Stomach smooth muscle (tissue), 2 donors: Measurements from ENCODE around the gene PNPLA7.

Experiments
- H3K27ac ChIP-seq: one replicate; pipeline ENCODE4 v1.7.0; 2013; ENCODE audit warnings: mild to moderate bottlenecking, low read length, inconsistent platforms
- H3K27me3 ChIP-seq, 2 donors: one replicate each; pipeline ENCODE4 v1.7.0; 2013; ENCODE audit warnings: low read length in 2 of 2; ENCODE audit not compliant: insufficient read depth in 2 of 2, control insufficient read depth in 1 of 2
- H3K36me3 ChIP-seq, 2 donors: one replicate each; pipeline ENCODE4 v1.7.0; 2013; ENCODE audit warnings: low read length in 2 of 2; ENCODE audit not compliant: control insufficient read depth in 2 of 2, insufficient read depth in 2 of 2
- H3K4me1 ChIP-seq: one replicate; pipeline ENCODE4 v1.7.0; 2013; ENCODE audit warnings: low read length; ENCODE audit not compliant: control insufficient read depth, insufficient read depth
- H3K4me3 ChIP-seq, 2 donors: one replicate each; pipeline ENCODE4 v1.7.0; 2013; ENCODE audit warnings: low read length in 2 of 2
- H3K9ac ChIP-seq, 2 donors: one replicate each; pipeline ENCODE4 v1.7.0; 2013; ENCODE audit warnings: low read length in 2 of 2, mild to moderate bottlenecking in 1 of 2
- H3K9me3 ChIP-seq, 2 donors: one replicate each; pipeline ENCODE4 v1.7.0; 2013; ENCODE audit warnings: low read length in 2 of 2; ENCODE audit not compliant: control insufficient read depth in 2 of 2
- donor health status: healthy.
- donor health status: Pancreatic carcinoma.

Gene PNPLA7

GRCh38 chr9:137458194-137459151 is 91.7 kb downstream of the PNPLA7 start:
- H3K27ac ChIP-seq = no peak overlapping the region
- peak overlapping the region; percentile 53 to 77 for H3K4me3 ChIP-seq
- no peaks in the 10 kb centered on the region for H3K9me3 ChIP-seq
- peaks cover 2 to 3% of the 10 kb centered on the region in 2 donors for H3K27me3 ChIP-seq
- H3K36me3 ChIP-seq = no peaks in the 10 kb centered on the region
- peak overlapping the region; percentile 62 for H3K9ac ChIP-seq
- H3K4me1 ChIP-seq = peaks cover 37% of the 10 kb centered on the region

GRCh38 chr9:137457406-137458193 is 92.6 kb downstream of the PNPLA7 start:
- H3K9me3 ChIP-seq = no peaks in the 10 kb centered on the region
- peaks cover 0 to 3% of the 10 kb centered on the region in 2 donors for H3K27me3 ChIP-seq
- H3K4me1 ChIP-seq = peaks cover 42% of the 10 kb centered on the region
- H3K27ac ChIP-seq = no peak overlapping the region
- H3K9ac ChIP-seq = no peak overlapping the region
- H3K4me3 ChIP-seq = peak overlapping the region in 1 of 2 donors; percentile 77
- no peaks in the 10 kb centered on the region for H3K36me3 ChIP-seq

GRCh38 chr9:137456864-137457405 is 93.3 kb downstream of the PNPLA7 start:
- H3K4me1 ChIP-seq = peaks cover 42% of the 10 kb centered on the region
- no peak overlapping the region for H3K27ac ChIP-seq
- H3K9ac ChIP-seq = no peak overlapping the region
- no peaks in the 10 kb centered on the region for H3K36me3 ChIP-seq
- H3K27me3 ChIP-seq = peaks cover 0 to 2% of the 10 kb centered on the region in 2 donors
- H3K9me3 ChIP-seq = no peaks in the 10 kb centered on the region
- no peak overlapping the region for H3K4me3 ChIP-seq

- Histone ChIP-seq H3K4me3 (no peak overlapping the region), H3K4me1 (peaks cover 39% of the 10 kb centered on the region), H3K27me3 (no peaks in the 10 kb centered on the region), H3K9ac (no peak overlapping the region), H3K36me3 (no peaks in the 10 kb centered on the region), H3K27ac (no peak overlapping the region), H3K9me3 (no peaks in the 10 kb centered on the region)
These were observed 93.9 kb downstream of the PNPLA7 start for GRCh38 chr9:137456061-137456863.

- Histone ChIP-seq H3K9me3 (no peaks in the 10 kb centered on the region), H3K9ac (no peak overlapping the region), H3K27ac (no peak overlapping the region), H3K36me3 (no peaks in the 10 kb centered on the region), H3K4me1 (peaks cover 39% of the 10 kb centered on the region), H3K4me3 (no peak overlapping the region), H3K27me3 (no peaks in the 10 kb centered on the region)
These were observed 94.7 kb downstream of the PNPLA7 start for GRCh38 chr9:137455359-137455991.

- Histone ChIP-seq H3K9me3 (no peaks in the 10 kb centered on the region), H3K36me3 (no peaks in the 10 kb centered on the region), H3K27me3 (no peaks in the 10 kb centered on the region), H3K4me3 (peak overlapping the region; percentile 50 to 70), H3K27ac (peak overlapping the region; percentile 18), H3K9ac (peak overlapping the region; percentile 14 to 47), H3K4me1 (peaks cover 38% of the 10 kb centered on the region)
These were observed 95.4 kb downstream of the PNPLA7 start for GRCh38 chr9:137454597-137455358.

- peaks cover 0 to 2% of the 10 kb centered on the region in 2 donors for H3K36me3 ChIP-seq
- H3K4me3 ChIP-seq = peak overlapping the region; percentile 50 to 70
- H3K9ac ChIP-seq = peak overlapping the region; percentile 14 to 47
- no peaks in the 10 kb centered on the region for H3K9me3 ChIP-seq
- no peaks in the 10 kb centered on the region for H3K27me3 ChIP-seq
- H3K4me1 ChIP-seq = peaks cover 33% of the 10 kb centered on the region
- H3K27ac ChIP-seq = peak overlapping the region; percentile 18
These were observed 96.0 kb downstream of the PNPLA7 start for GRCh38 chr9:137454145-137454596.

GRCh38 chr9:137453643-137454081 is 96.5 kb downstream of the PNPLA7 start:
- H3K36me3 ChIP-seq = peaks cover 0 to 2% of the 10 kb centered on the region in 2 donors
- H3K4me1 ChIP-seq = peaks cover 30% of the 10 kb centered on the region
- H3K27me3 ChIP-seq = no peaks in the 10 kb centered on the region
- peak overlapping the region; percentile 54 to 70 for H3K4me3 ChIP-seq
- H3K9me3 ChIP-seq = no peaks in the 10 kb centered on the region
- H3K9ac ChIP-seq = no peak overlapping the region
- no peak overlapping the region for H3K27ac ChIP-seq
